Right ventricle myocardium inferior (tissue), 1 donor: ENCODE measurements around the gene CMTM4. TPM values are rescaled to one million over a fixed set of nuclear protein-coding genes. Genes with fewer than 3 reads are reported as not detected.
A peak's percentile ranks its signal among the peaks of the same experiment; 100 is the strongest.
"Not testable (repeated sequence)": the region's sequence is repeated elsewhere in the genome, so short reads cannot be mapped to it uniquely, and the experiment has no call there.

Experiments
- ATAC-seq: fragments of 200-7000 bp; cut with Tn5 transposase; one replicate; pipeline ENCODE4 v1.9.1; 2020; ENCODE audit warnings: mild to moderate bottlenecking, moderate library complexity
- DNase-seq: peaks from one replicate; pipeline ENCODE4 v3.0.0; 2021; ENCODE audit errors: missing footprints
- intact Hi-C: fragments of 100-400 bp; cut with DNase I; formaldehyde crosslinking; loops from one replicate; pipeline ENCODE4 v1.11.0; 2022
- total RNA-seq: library from RNA; stranded (reverse); fragmentation: NEBNext Ultra II Directional; extraction: Animal tissue kit (Norgen Biotek cat#: 25700); gene quantifications from one replicate; pipeline ENCODE4 v1.2.1, GENCODE V29; 2021
- donor health status: DM: no; HTN: yes; CAD: no; lungs with severe emphysema.

The CMTM4 gene
- total RNA-seq, 1 donor from 2014 or later: 10.9 TPM

DNA sequence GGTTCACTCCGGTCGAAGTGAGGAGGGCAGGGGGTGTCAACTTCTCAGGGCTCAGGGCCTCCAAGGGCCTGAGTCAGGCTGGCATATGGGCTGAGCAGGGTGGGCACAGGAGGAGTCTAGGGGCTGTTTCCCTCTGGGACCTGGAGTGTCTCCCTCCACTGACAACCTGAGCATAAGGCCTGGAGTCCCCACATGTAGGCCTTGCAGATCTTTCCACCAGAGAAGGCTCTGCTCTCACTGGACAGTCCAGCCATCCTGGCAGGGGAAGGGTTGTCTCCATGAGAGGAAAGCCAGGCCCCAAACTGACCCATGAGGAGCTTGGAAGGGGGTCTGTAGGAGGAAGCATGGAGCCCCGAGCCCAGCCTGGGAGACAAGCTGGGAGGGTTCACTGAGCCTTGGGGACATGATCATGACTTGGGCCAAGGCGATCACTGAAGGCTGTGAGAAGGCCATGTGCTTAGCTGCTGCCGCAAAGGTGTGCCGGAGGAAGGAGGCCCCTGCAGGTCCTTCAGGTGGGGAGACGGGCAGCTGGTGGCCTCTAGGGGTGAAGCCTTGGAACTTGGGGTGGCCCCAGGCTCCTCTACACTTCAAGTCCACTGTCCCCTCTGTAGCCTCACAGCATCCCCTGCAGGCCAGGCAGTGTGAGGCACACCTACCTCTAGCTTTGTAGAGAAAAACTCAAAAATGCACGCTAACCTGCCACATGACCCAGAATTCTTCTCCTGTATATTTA is 107.4 kb downstream of the CMTM4 start:
- DNase-seq: peak; percentile 79
- peak; percentile 78 for ATAC-seq
- intact Hi-C loops: loop anchor here (5.0 kb wide), 1 partner anchor 112 kb away; no protein-coding TSS in a partner anchor

DNA sequence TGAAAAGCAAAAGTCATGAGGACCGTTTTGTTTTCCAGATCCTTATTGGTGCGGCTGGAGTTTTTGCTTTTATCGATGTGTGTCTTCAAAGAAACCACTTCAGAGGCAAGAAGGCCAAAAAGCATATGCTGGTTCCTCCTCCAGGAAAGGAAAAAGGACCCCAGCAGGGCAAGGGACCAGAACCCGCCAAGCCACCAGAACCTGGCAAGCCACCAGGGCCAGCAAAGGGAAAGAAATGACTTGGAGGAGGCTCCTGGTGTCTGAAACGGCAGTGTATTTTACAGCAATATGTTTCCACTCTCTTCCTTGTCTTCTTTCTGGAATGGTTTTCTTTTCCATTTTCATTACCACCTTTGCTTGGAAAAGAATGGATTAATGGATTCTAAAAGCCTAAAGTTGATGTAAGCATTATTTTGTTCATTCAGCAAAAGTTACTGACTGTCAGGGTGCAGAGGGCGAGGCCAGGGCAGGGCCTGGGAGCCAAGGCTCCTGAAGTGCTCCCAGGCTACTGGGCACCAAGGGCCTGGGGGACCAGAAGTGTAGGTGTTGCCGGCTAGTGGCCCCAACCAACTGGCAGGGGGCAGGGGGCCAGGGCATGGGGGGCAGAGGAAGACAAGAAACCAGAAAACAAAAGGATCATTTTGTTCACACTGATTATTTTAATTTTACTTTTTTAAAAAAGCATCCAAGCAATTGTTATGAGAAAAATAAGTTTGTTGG is 108.5 kb downstream of the CMTM4 start:
- DNase-seq: no peak
- intact Hi-C loops: loop anchor here (5.0 kb wide), 1 partner anchor 111 kb away; no protein-coding TSS in a partner anchor
- ATAC-seq: no peak

DNA sequence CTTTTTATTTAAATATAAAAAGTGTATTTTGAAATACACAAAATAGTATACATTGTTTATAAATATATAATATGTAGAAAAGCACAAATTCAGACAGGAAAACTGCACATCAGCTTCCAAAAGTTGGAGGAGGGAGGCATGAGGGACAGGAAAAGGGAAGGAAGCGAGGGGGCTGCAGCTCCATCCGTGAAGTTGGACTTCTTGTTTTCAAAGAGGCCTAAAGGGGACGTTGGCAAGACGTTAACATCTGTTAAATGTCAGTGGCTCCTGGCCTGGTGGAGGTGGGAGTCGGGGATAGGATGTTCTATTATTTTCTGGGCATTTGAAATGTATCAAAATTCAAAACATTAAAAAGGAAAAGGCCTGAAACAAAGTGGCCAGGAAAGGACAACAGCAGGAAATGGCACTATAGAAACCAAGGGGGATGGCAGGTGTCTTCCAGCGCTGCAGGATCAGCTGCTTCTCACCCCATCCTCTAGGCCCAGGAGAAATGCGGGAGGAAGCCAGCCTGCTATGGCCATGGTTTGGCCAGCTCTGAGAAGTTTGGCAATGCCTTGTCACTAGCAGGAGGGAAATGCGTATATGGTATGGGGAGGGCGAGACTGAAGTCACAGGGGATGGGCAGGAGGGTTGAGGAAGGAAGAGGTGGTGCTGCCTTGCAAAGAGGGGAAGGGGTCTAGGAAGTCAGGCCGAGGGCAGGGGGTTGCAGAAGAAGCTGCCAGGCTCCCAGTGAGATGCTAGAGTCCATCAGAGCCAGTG is 110.9 kb downstream of the CMTM4 start:
- ATAC-seq (no peak), DNase-seq (no peak)
- intact Hi-C loops: loop anchor here (5.0 kb wide), 1 partner anchor 108 kb away; no protein-coding TSS in a partner anchor

DNA sequence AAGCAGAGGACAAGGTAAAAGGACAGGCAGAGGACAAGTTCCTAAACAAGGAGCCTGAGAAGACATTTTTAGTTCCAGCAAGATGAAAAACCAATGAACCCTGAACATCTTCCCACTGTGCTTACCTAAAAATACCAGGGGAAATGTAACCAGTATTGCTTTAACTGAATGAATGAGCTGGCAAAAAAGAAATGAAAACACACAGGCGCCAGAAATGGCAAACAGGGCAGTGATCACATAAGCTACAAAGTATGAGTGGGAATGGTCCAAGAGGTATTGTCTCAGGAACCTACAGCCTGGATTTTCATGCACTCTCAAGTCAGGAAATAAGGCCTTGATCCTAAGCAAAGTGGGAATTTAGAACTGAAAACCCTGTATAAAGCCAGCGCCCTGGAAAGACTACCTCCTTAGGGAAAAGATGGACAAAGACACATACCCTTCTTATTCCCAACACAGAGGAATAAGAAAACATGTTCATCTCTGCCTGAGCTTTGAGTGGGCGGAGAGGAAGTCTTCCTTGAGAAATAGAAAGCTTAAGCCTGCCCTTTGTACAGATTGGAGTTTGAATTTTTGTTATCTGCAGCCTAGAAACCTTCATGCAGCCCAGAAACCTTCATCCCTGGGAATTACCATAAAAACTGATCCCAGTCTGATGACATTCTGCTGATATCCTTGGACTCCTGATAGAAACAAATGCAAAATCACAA is 115.1 kb downstream of the CMTM4 start:
- no peak for ATAC-seq
- intact Hi-C loops: no loop called here
- DNase-seq: no peak

DNA sequence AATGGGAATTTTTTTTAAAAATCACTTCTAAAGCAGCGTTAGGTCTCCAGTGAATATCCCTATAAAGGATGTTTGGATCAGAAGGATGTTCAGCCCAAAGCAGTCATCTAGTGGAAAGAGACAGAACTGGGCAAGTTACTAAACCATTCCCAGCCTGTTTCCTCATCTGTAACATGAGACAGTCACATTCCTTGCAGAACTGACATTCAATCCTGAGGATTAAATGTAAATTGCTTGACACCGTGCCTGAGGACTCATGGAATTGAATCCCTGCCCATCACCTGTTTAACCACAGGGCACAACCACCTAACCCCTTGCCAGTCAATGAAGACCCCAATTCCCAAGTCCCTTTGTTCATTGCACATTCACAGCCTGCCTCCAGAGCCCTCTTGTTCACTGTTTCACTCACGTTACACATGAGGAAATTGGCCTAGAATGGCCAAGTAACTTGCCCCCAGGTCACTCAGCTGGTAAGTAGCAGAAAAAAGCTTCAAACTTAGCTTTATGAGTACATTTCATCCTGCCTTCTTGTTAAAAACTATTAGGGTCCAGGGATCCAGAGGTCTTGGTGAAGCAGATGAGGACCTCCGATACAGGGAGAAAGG is 115.8 kb downstream of the CMTM4 start:
- DNase-seq: no peak
- ATAC-seq: no peak
- intact Hi-C loops: no loop called here

DNA sequence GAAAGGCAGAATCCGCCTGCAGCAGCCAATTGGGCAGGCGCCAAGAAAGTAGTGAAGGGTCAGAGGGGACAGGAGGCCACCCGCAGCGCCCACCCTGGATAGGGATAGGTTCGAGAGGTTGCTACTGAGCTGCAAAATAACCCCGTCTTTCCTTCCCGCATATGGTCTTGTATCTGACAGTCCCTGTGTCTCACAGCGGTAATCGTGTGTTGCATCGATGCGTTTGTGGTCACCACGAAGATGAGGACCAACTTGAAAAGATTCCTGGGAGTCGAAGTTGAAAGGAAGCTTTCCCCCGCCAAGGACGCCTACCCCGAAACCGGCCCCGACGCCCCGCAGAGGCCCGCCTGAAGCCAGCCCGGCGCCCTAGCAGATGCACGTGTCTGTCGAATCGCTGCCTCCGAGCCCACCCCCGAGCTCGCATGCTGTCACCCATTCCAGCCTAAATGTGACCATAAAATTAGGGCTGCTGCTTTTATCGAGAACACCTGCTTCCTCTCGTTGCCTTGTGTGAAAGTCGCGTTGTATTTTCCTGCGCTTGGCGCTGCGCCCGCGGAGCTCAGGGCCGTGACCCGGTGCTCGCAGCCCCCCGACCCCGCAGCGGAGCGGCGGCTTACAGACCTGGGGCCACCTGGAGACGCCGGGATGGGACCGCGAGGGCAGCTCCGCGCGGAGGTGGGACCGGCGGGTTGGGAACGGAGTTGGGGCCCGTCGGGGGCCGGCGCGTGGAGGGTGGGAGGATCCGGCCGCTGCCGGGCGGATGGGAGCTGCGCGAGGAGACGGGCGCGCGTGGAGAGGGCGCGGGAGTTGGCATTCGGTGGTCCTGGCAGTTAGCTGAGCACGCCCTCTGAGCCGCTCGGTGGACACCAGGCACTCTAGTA is 117.7 kb downstream of the CMTM4 start, which contains the start of gene CMTM2:
CMTM2 (plus strand) TSS at position 813 of the 881 bp plus-strand sequence. CDS start 145 bp downstream, outside the sequence.
- intact Hi-C loops: no loop called here
- no peak for DNase-seq
- ATAC-seq: no peak

DNA sequence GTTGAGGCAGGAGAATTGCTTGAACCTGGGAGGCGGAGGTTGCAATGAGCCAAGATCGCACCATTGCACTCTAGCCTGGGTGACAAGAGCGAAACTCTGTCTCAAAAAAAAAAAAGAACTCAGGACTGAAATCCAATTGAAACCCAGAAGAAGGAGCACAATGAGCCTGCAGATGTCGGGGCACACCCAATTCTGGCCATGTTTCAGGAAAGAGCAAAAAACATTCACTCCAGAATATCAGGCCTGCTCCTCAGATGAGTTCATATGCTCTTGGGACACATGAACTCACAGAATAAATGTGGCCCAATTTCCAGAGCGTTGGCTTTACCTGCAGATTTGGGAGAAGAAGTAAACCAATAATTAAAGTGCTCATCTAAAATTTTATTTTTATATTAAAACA is 120.2 kb downstream of the CMTM4 start:
- intact Hi-C loops: no loop called here
- no peak for DNase-seq
- ATAC-seq: no peak

DNA sequence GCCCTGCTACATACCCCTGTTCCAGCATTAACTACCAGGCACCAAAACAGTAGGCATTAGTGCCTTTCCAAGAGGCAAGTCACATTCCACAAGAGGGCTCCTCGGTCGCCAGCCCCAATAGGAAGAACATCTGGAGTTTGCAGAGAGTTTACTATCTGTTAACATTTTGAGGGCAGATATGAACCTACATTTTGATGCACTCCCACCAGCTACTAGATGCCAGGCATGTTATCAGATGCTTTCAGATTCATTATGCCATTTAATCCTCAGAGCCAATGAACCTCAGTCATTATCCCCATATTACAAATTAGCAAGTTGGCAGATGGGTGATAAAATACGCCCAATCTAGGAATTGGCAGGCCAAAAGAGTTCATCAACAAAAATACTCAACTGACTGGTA is 121.5 kb downstream of the CMTM4 start:
- no peak for DNase-seq
- intact Hi-C loops: no loop called here
- no peak for ATAC-seq

DNA sequence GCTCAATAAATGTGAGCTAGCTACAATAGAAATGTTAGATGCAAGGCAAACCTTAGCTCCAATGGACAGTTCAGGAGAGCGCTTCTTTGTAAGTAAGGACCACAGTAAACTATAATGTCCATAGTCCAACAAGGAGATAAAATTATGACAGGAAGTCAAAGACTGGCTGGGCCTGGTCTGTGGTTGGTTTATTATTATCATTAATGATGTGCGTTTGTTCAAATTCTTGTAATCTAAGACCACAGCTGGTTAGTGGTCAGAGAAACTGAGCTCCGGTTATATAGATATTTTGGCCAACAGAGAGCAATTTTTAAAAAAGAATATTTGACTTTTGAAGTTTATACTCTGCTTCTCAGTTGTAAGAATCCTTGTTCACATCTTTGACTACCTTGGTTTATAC is 122.0 kb downstream of the CMTM4 start:
- DNase-seq (no peak), ATAC-seq (no peak)
- intact Hi-C loops: no loop called here

DNA sequence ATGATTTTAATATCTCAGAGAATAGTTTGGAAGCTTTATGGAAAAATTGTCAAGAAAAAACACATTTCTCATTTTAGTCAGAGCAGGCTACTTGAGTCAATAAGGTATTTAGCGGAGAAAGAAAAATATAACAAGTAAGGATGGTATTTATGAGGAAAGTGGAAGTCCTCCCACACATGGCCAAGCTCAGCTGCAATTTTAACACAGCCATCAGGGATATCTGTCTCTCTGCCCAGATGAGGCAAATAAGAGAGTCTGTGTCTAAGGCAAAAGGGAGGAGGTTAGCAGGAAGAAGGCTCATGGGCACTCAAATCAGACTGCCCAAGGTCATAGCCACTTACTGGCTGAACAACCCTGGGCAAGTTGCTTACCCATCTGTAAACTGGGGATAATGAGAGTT is 122.5 kb downstream of the CMTM4 start:
- no peak for DNase-seq
- ATAC-seq: no peak
- intact Hi-C loops: no loop called here

DNA sequence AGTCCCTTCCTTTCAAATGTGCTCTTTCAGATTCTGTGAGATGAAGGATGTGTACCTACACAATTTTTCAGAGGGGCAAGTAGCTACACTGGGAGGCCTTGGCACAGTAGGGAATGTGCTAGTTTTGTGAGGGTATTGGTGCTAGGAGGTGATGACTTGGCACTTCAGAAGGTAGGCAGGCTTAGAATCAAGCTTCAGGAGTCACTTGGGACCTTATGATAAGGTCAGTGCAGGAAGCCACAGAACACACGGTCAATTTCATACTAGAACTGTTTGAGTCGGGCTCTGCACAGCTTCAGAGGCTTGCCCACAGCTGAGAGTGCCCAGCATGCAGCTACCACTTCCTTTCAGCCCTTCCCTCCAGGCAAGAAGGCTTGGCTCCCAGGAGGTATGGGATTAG is 124.2 kb downstream of the CMTM4 start:
- intact Hi-C loops: no loop called here
- ATAC-seq (no peak), DNase-seq (no peak)

DNA sequence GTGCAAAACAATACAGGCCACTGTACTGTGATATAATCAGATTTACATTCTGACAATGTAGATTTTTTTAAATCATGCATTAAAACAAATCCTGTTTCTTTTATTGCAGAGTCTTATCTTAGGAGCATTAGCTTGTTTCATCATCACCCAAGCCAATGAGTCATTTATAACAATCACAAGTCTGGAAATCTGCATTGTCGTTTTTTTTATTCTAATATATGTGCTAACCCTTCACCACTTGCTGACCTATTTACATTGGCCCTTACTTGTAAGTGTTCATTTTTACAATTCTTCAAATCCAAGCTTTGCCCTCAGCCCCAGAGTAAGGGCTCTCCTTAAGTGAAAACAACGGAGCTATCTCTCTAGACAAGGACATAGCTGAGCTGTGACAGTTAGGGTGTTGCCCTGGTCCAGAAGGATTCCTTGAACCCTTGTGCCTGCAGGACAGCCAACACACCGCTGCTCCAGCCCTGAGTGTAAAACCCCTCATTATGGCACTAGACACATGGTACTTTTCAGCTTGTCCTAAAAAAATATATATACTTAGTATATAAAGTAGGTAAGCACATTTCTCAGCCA is 126.6 kb downstream of the CMTM4 start:
- intact Hi-C loops: no loop called here
- DNase-seq (no peak), ATAC-seq (no peak)

DNA sequence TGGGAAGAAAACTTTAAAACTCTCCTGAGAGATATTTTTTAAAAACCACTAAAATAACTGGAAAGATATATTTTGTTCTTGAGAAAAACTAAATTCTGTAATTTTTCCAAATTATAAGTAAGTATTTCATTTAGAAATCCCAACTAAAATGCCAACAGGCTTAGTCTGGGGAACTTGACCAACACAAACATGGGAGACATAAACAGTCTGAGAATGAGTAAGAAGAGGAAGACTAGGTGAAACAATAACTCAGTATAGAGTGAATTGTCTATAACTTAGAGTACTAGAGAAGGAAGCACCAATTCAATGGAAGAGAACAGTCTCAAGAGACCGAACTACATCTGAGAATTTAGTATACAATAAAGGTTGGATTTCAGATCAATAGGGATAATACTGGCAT is 127.4 kb downstream of the CMTM4 start:
- DNase-seq (no peak), ATAC-seq (no peak)
- intact Hi-C loops: no loop called here

DNA sequence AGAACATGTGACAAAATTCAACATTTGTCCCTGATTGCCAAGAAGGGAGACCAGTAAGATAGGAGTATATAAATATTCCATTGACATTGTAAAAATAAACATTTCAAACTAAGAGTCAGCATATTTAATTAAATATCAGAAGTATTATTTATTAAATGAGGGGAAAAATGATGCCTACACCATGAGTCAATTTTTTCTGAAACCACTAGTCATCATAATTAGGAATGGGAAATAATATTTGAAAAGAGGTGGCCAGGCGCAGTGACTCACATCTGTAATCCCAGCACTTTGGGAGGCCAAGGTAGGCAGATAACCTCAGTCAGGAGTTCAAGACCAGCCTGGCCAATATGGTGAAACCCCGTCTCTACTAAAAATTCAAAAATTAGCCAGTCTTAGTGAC is 128.2 kb downstream of the CMTM4 start:
- ATAC-seq: no peak
- intact Hi-C loops: no loop called here
- no peak for DNase-seq

DNA sequence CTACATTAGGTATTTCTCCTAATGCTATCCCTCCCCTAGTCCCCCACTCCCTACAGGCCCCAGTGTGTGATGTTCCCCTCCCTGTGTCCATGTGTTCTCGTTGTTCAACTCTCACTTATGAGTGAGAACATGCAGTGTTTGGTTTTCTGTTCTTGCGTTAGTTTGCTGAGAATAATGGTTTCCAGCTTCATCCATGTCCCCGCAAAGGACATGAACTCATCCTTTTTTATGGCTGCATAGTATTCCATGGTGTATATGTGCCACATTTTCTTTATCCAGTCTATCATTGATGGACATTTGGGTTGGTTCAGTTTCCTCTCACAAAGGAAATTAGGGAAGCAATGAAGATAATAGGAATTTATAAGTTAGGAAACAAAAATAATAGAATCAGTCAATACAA is 129.3 kb downstream of the CMTM4 start:
- intact Hi-C loops, DNase-seq, ATAC-seq: not testable (repeated sequence)

DNA sequence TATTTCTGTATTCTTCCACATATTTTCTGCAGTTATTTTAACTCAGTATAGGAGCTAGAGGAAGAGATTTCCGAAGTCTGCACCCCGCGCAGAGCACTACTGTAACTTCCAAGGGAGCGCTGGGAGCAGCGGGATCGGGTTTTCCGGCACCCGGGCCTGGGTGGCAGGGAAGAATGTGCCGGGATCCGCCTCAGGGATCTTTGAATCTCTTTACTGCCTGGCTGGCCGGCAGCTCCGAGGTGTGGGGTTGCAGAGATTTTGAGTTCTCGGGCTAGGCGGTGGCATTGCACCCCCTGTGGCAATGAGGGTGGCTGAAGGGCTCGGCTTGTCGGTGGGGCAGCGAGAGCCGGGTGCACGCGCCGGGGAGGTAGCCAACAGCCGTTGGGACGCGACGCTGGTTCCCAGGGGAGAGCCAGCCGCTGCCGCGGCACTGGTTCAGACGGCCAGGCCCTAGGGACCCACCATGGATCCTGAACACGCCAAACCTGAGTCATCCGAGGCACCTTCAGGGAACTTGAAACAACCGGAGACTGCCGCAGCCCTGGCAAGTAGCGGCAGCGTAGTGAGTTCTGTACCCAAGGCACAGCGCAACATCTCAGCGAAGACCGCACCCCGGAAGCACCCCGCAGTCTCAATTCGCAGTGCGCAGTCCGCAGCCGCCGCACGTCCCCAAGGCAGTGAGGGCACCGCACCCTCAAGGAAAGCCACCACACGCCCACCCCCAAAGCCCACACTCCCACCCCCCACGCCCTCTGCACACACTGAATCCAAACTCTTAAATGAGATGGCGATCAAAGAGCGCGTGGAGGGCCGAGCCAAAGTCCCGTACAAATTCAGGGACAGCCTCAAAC is 130.3 kb downstream of the CMTM4 start, which contains the start of gene CMTM1:
CMTM1 (plus strand) TSS at position 389 of the 851 bp plus-strand sequence; CDS start at position 464, 75 bp downstream.
- DNase-seq (no peak), ATAC-seq (no peak)
- intact Hi-C loops: no loop called here
